HFFc6 (cell line): Measurements from ENCODE around the gene PDE4B. TPM values are rescaled to one million over a fixed set of nuclear protein-coding genes. Genes with fewer than 3 reads are reported as not detected.
"Not testable (repeated sequence)": the region's sequence is repeated elsewhere in the genome, so short reads cannot be mapped to it uniquely, and the experiment has no call there.

ENCODE experiments used
- DNase-seq: peaks from one replicate; pipeline ENCODE4 v3.0.0-alpha.2; 2018
- H3K27ac Mint-ChIP-seq: 2 replicates; pipeline ENCODE4 v1.8.0; 2020; ENCODE audit warnings: mild to moderate bottlenecking, mixed read lengths
- H3K27me3 Mint-ChIP-seq: 2 replicates; pipeline ENCODE4 v1.8.0; 2021; ENCODE audit warnings: mild to moderate bottlenecking, moderate library complexity, mixed read lengths; ENCODE audit not compliant: insufficient read depth
- H3K36me3 Mint-ChIP-seq: 2 replicates; pipeline ENCODE4 v1.8.0; 2021; ENCODE audit warnings: low read depth, mixed read lengths
- H3K4me1 Mint-ChIP-seq: 2 replicates; pipeline ENCODE4 v1.8.0; 2020; ENCODE audit warnings: low read depth, mixed read lengths
- H3K4me3 Mint-ChIP-seq: 2 replicates; pipeline ENCODE4 v1.8.0; 2020; ENCODE audit warnings: mild to moderate bottlenecking, moderate library complexity, mixed read lengths
- H3K9me3 Mint-ChIP-seq: 2 replicates; pipeline ENCODE4 v1.8.0; 2020; ENCODE audit warnings: mild to moderate bottlenecking, mixed read lengths
- CTCF ChIP-seq: fragments of 200-600 bp; sonication (generic); IDR thresholded peaks from 2 replicates; pipeline ENCODE4 v1.5.0; 2021; ENCODE audit warnings: antibody characterized with exemption, mild to moderate bottlenecking
- total RNA-seq, 6 experiments: library from RNA; stranded (reverse); fragmentation: NEBNext Ultra II Directional; extraction: Animal tissue kit (Norgen Biotek cat#: 25700); gene quantifications; 2 replicates in 1 of 6; 3 replicates in 5 of 6; pipeline ENCODE4 v1.2.3, GENCODE V29; 2021

PDE4B gene
- total RNA-seq, 6 experiments from 2014 or later: 34.9 to 57.6 (median 42.8) TPM

GRCh38 chr1:65964123-65964522 lies 171.4 kb downstream of the PDE4B start:
- TF ChIP-seq CTCF: no peak
- DNase-seq: no peak
- Mint-ChIP-seq H3K9me3 (no peaks in the 10 kb centered on the region), H3K27me3 (peaks cover 2% of the 10 kb centered on the region; the same call in 1 of the 2 replicates), H3K36me3 (no peaks in the 10 kb centered on the region), H3K4me1 (peaks cover 13% of the 10 kb centered on the region; the same call in 1 of the 2 replicates), H3K27ac (no peak overlapping the region), H3K4me3 (no peak overlapping the region)

- Mint-ChIP-seq H3K9me3 (no peaks in the 10 kb centered on the region), H3K36me3 (no peaks in the 10 kb centered on the region), H3K27ac (no peak overlapping the region), H3K4me3 (no peak overlapping the region), H3K27me3 (peaks cover 2% of the 10 kb centered on the region; the same call in 1 of the 2 replicates), H3K4me1 (peaks cover 14% of the 10 kb centered on the region; the same call in 1 of the 2 replicates)
- DNase-seq: no peak
- no peak for TF ChIP-seq CTCF
These were observed 172.7 kb downstream of the PDE4B start for GRCh38 chr1:65965112-65965996.

- not testable (repeated sequence) for H3K27ac Mint-ChIP-seq, H3K27me3 Mint-ChIP-seq, H3K9me3 Mint-ChIP-seq, H3K4me3 Mint-ChIP-seq, H3K36me3 Mint-ChIP-seq, DNase-seq
- peaks cover 23% of the 10 kb centered on the region; the same call in 1 of the 2 replicates for H3K4me1 Mint-ChIP-seq
These were observed 174.8 kb downstream of the PDE4B start for GRCh38 chr1:65967492-65967891.

GRCh38 chr1:65971547-65971946 lies 178.9 kb downstream of the PDE4B start:
- peaks cover 22% of the 10 kb centered on the region; the same call in 1 of the 2 replicates for H3K4me1 Mint-ChIP-seq
- no peak for TF ChIP-seq CTCF
- H3K36me3 Mint-ChIP-seq: peaks cover 8% of the 10 kb centered on the region; the same call in 1 of the 2 replicates
- peaks cover 14% of the 10 kb centered on the region for H3K9me3 Mint-ChIP-seq
- no peak for DNase-seq
- H3K27ac Mint-ChIP-seq: no peak overlapping the region
- H3K27me3 Mint-ChIP-seq: no peaks in the 10 kb centered on the region
- H3K4me3 Mint-ChIP-seq: no peak overlapping the region

- Mint-ChIP-seq H3K27me3 (peaks cover 4% of the 10 kb centered on the region; the same call in 1 of the 2 replicates), H3K9me3 (peaks cover 16% of the 10 kb centered on the region), H3K4me3 (no peak overlapping the region), H3K4me1 (peaks cover 10% of the 10 kb centered on the region; the same call in 1 of the 2 replicates), H3K27ac (no peak overlapping the region), H3K36me3 (peaks cover 8% of the 10 kb centered on the region; the same call in 1 of the 2 replicates)
- no peak for DNase-seq
- TF ChIP-seq CTCF: no peak
These were observed 183.0 kb downstream of the PDE4B start for GRCh38 chr1:65975708-65976107.
